GM12872 (cell line): Measurements from ENCODE around the gene CST9.

Source experiments
- TF ChIP-seq, protein P1 (sequence below): IDR thresholded peaks from 3 replicates; pipeline ENCODE4 v1.5.1; 2011; ENCODE audit warnings: low read depth, mild to moderate bottlenecking, low read length, moderate library complexity; ENCODE audit not compliant: insufficient read depth

Gene CST9

DNA sequence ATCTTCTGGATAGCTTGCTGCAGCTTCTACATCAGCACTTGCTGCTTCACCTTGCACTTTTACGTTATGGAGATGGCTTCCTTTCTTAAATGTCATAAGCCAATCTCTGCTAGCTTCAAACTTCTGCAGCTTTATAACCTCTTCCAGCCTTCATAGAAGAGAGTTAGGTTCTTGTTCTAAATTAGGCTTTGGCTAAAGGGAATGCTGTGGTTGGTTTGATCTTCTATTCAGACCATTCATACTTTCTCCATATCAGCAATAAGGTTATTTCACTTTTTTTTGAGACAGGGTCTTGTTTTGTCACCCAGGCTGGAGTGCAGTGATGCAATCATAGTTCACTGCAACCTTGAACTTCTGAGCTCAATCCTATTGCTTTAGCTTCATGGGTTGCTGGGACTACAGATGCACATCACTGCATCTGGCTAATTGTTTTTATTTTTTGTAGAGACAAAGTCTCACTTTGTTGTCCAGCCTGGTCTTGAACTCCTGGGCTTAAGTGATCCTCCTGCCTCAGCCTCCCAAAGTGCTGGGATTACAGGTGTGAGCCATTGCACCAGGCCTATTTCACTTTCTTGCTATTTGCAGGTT lies 44.2 kb upstream of the CST9 start:
- TF ChIP-seq, protein P1, sequence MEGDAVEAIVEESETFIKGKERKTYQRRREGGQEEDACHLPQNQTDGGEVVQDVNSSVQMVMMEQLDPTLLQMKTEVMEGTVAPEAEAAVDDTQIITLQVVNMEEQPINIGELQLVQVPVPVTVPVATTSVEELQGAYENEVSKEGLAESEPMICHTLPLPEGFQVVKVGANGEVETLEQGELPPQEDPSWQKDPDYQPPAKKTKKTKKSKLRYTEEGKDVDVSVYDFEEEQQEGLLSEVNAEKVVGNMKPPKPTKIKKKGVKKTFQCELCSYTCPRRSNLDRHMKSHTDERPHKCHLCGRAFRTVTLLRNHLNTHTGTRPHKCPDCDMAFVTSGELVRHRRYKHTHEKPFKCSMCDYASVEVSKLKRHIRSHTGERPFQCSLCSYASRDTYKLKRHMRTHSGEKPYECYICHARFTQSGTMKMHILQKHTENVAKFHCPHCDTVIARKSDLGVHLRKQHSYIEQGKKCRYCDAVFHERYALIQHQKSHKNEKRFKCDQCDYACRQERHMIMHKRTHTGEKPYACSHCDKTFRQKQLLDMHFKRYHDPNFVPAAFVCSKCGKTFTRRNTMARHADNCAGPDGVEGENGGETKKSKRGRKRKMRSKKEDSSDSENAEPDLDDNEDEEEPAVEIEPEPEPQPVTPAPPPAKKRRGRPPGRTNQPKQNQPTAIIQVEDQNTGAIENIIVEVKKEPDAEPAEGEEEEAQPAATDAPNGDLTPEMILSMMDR: no peak

DNA sequence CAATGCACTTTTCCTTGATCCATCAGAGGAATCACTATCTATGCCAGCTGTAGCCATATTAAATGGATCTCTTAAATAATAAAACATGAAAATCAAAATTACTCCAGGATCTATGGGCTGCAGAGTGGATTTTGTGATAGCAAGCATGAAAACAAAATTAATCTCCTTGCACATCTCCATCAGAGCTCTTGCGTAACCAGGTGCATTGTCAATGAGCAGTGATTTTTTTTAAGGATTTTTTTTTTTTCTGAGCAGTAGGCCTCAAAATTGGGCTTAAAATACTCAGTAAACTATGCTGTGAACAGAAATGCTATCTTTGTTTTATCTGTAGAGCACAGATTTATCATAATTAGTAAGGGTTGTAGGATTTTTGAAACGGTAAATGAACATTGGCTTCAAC lies 43.5 kb upstream of the CST9 start:
- TF ChIP-seq, protein P1: no peak

GRCh38 chr20:23647346-23647745 lies 41.6 kb upstream of the CST9 start:
- TF ChIP-seq, protein P1: no peak

GRCh38 chr20:23646106-23646873 lies 40.6 kb upstream of the CST9 start:
- TF ChIP-seq, protein P1: no peak

DNA sequence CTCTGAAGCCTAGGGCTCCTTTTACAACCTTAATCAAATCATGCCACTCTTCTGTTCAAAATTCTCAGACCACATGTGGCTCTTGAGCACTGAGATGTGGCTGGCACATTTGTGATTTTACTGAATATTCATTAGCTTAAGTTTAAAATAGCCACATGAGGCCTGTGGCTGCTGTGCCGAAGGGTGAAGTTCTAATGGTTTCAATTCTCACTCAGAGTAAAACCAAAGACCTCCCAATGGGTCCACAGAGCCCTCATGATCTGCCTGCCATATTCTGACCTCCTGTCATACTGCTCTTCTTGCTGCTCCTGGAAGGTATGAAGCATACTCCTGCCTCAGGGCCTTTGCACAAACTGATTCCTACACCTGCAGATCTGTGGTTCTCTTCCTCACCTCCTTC lies 39.9 kb upstream of the CST9 start:
- TF ChIP-seq, protein P1: no peak

GRCh38 chr20:23644164-23644563 lies 38.4 kb upstream of the CST9 start:
- TF ChIP-seq, protein P1: no peak

GRCh38 chr20:23643659-23644058 lies 37.9 kb upstream of the CST9 start:
- TF ChIP-seq, protein P1: no peak
